ENCODE results near the gene MYO6.

The MYO6 gene

DNA sequence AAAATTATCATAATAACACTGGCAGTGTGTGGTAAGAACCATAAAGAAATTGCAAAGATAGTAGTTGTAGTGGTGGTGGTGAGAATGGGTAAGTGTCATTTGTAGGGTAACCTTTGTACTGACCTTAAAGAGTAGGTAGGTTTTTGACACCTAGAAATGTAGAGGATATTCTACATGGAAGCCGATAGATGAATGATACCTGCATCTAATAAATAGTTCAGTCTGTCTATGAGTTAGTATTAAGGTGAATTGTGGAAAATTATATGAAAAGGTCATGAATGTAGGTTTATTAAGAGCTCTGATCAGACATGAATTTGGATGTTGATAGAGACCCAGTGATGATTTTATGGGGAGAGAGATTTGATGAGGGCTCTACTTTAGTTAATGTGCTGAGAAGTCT is 78.1 kb downstream of the MYO6 start:
- no peak for DNase-seq (ENCODE audit: low read depth in 2 of 2)

DNA sequence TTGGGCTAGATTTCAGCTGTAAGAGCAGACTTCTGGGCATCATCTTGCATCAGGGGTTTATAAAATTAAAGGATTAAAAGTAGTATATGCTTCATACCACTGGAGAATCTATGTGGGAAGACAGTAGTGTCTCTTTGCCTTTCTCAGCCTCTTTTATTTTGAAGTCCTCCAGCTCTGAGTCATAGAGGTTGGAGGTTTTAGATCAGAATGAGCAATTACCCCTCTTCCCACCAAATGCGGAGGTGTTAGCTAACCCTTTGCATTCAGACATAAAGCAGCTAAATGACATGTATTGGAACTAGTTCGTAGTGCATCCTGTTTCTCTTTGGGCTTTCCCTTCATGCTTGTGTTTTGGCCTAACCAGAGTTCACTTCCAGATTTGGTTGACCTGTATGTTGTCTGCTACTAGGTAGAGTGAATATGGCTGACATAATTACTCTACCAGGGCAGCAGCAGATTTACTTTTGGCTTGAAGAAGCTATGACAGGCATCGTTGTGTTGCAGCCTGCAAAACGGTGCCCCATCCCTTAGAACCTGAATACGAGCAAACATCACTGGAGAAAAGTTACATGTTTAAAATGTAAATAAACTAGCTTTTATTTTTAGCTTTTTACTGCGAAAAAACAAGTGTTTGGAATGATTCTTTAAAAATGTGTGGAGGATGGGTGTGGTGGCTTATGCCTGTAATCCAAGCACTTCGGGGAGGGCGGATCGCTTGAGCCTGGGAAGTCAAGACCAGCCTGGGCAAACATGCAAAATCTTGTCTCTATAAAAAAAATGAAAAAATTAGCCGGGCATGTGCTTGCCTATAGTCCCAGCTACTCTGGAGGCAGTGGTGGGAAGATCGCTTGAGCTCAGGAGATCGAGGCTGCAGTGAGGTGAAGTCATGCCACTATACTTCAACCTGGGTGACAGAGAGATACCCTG is 82.2 kb downstream of the MYO6 start:
- DNase-seq (ENCODE audit: low read depth in 2 of 2), result no peak

DNA sequence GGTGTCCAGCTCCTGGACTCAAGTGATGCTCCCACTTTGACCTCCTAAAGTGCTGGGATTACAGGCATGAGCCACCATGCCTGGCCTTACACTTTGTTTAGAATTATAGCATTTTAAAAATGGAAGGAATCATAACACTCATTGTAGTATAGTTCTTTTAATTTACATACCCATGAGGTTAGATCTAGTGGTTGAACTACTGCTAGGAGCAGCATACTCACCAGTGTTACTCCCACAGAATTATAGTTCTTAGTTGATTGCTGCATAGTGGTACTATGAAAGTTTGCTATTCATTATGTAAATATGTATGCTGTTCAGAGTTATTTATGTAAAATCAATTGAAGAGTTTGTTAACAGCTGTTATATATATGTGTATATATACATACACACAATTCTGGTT is 85.4 kb downstream of the MYO6 start:
- no peak for DNase-seq (ENCODE audit: low read depth in 2 of 2)

DNA sequence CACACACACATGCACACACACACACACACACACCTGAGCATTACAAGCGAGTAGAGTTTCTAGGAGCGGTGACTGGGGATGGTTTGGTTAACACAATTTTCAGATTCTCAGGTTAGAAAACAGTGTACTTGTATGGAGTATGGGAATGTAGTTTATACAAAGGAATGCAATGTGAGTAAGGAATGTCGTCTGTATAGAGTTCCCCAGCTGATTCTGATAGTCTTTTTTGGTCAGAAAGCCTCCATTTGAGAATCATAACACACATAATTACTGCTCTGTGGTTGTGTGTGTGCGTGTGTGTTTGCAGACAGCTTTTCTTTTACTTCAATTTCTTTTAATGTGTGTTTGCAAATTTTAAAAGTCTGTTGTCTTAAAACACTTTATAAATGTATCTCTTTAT is 93.2 kb downstream of the MYO6 start:
- DNase-seq (ENCODE audit: low read depth in 2 of 2), result no peak

DNA sequence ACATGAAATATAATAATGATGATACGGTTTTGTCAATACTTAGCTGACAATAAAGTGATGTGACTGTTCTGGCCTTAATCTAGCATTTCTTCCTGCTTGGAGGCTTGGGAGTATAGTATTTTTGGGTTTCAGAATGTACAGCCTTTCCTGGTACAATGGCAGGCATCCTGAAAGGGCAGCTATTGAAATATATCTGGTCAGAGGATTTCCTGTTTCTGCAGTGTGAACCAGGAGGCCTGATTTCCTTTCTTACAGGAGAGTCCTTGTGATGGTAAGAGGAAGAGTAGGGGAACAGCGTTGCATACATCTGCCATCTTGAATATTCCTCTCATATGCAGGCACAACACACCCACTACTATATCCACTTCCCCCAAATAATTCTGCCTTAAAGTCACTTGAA is 93.7 kb downstream of the MYO6 start:
- DNase-seq (ENCODE audit: low read depth in 2 of 2), result no peak

DNA sequence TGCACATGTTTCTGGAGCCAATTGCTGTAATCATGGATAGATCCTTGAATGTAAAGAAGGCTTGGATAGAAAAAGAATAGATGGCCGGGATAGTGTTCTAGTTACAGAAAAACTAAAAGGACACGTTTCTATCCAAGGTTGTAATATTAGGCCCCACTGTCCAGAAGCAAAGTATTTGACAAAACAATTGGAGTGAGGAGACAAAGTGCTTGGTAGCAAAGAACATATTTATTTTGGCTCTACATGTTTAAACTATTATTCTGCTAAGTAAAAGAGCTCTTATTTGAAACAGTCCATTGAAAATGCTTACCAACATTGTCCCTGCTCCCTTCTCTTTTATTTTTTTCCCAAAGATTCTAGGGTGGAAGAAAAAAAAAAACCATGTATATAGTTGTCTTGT is 94.4 kb downstream of the MYO6 start:
- no peak for DNase-seq (ENCODE audit: low read depth in 2 of 2)

DNA sequence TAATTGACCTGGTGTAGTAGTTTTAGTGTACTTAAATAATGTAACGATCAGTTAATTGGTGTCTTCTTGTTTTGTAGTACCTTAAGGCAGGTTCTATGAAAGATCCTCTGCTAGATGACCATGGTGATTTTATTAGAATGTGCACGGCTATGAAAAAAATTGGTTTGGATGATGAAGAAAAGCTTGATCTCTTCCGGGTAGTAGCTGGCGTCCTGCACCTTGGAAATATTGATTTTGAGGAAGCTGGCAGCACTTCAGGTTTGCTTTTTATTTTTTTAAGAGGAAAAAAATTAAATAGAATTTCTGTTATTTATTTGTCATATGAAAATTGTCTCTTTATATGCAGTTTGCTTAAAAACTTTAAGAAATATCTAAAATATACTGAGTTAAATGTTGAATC is 99.2 kb downstream of the MYO6 start:
- no peak for DNase-seq (ENCODE audit: low read depth in 2 of 2)

DNA sequence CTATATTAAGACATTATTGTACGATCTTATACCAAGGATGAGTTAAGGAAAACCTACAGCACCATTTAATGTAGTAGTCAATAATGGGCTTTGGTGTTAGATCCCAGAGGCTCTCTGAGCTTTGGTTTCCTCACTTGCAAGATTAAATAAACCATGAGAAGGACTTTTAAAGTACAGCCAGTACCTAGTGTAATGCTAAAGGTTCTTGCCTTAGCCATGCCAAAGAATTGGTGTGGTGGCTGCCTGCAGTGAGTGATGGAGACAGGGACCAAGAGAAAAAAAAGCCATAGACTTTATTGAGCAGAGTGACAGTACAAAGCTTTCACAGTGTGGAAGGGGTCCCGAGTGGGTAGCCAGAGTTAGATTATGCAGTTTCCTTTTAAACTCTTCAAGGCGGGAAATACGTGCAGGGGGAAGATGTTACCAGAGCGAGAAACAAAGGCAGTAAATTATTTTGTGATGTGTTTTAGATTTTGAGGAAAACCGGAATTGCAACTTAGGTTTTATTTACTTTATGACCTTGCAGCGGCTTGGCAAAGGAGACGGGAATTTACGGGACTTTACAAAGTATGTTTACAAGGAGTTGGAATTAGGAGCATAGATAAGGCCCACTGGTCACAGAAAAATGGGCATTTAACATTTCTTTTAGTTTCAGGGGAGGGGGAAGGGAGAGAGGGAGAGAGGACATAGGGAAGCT is 100.4 kb downstream of the MYO6 start:
- no peak for DNase-seq (ENCODE audit: low read depth in 2 of 2)

DNA sequence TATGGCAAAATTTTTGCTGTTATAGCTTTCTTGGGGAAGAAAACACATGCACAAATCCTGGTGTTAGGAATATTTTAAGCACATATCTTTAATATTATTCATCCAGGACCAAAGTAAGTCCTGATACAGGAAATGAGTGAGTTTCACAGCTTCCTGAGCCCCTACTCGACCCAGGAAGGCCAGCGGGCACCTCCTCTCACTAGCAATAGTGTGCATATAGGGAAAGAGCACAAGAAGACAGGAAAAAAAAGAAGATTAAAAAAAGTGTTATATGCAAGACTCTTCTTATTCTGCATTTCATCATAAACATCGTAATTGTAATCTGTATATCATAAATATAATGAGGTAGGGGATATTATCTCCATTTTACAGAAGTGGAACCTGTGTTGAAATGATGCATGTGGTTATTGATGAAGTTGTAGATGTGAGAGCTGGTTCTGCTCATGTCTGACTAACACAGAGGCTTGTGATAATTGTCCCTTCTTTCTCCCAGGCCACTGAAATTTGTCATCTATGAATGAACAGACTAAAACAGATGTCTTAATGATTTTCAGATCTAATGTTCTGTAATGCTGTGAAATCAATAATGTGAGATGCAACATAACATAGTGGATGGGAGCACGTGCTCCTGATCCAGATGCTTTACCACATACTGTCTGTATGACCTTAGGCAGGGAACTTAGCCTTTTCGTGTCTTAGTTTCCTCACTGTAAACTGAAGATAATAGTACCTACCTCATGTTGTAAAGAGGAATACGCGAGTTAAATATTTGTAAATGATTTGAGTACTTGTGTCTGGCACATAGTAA is 101.2 kb downstream of the MYO6 start:
- DNase-seq (ENCODE audit: low read depth in 2 of 2), result no peak

DNA sequence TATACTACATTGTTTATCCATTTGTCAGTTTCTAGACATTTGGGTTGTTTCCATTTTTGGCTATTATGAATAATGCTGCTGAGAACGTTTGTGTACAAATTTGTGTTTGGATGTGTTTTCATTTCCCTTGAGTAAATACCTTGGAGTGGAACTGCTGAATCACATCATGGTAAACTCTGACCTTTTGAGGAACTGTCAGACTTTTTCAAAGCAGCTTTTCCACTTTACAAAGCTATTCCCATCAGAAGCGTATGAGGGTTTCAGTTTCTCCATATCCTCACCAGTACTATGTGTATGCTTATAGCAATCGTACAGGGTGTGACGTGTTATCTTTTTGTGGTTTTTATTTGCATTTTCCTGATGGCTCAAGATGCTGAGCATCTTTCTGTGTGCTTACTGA is 103.7 kb downstream of the MYO6 start:
- DNase-seq (ENCODE audit: low read depth in 2 of 2), result no peak

DNA sequence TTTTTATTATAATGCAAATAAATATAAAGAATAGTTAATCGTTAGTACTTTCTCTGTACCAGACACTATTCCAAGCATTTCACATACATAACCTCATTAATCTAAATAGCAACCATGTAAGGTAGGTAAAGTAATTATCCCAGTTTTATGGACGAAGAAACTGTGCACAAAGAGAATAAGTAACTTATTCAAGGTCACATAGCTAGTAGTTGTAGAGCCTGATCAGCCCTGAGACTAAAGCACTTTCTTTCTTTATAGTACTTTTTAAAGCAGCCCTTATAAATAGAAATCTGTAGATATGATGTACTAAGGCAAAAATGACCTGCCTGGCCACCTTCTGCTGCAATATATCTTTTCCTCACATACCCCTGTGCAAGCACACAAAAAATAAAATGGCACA is 104.8 kb downstream of the MYO6 start:
- DNase-seq (ENCODE audit: low read depth in 2 of 2), result no peak

DNA sequence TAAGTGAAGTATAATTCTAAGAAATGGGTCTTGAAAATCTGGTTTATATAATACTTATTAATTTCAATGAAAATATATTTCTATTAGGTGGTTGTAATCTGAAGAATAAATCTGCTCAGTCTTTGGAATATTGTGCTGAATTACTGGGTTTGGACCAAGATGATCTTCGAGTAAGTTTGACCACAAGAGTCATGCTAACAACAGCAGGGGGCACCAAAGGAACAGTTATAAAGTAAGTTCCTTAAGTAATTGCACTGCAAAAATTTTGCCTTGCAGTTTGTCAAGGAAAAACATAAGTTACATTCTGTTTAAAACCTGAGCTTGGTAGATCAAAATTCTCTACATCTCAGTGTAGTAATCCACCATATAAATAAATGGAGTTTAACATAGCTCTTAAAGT is 106.0 kb downstream of the MYO6 start:
- DNase-seq (ENCODE audit: low read depth in 2 of 2), result no peak

DNA sequence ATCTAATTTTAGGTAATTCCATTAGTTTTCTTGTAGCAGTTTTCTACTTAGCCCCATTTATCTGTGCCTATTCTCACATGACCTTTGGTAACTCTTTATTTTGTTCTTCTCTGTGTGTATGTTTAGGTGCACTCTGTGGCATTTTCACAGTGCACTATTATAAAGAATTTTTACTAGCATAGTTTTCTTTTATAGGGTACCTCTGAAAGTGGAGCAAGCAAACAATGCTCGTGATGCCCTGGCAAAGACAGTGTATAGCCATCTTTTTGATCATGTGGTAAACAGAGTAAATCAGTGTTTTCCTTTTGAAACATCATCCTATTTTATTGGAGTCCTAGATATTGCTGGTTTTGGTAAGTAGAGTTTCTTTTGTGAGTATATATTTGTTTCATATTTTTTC is 107.9 kb downstream of the MYO6 start:
- DNase-seq (ENCODE audit: low read depth in 2 of 2), result no peak

DNA sequence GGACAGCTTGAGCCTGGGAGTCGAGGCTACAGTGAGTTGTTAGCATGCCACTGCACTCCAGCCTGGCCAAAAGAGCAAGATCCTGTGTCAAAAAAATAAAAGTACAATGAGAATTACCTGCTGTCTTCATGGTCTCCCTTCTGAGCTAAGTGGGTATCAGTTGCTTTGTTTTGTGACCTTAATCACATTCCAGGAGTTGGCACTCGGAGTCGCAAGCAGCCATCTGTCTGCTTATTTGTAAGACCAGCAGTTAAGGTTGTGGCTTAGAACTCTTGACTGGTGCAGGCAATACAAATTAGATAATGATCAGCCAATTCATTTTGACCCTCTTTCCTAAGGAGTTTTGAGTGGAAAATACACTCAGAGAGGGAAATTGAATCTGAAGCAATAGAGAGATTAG is 114.0 kb downstream of the MYO6 start:
- DNase-seq (ENCODE audit: low read depth in 2 of 2), result no peak

DNA sequence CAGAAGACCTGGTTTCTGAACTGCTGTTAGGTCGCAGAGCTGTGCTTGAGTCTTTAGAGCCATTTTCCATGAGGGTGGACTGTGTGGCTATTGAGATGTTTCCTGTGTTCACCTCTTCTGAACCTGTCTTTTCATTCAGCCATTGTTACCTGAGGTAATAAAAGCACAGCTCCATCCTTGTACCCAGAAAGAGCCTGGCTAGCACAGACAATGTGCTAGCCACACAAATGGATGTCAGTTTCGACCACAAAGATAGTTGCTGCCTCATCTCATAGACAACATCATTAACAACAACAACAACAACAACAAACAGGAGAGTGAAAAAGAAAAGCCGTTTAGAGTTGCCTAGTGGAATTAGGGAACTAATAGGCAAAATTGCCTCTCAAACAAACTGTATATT is 114.7 kb downstream of the MYO6 start:
- no peak for DNase-seq (ENCODE audit: low read depth in 2 of 2)

DNA sequence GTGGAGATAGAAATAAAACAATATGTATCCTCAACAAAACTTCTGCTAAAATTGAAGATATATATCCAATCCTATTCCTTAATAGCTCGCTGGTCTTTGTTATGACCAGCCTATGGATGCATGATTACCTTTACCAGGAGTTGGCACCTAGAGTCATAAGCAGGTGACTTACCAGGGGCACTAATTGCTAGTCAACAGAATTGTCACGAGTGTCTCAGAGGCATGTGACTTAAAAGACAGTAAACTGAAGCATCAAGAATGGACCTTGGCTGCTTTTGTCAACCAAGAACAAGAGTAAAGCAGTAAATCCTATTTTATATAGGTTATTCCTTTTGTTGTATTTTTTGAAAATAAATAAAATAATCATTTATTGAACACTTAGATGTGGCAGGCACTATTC is 115.4 kb downstream of the MYO6 start:
- DNase-seq (ENCODE audit: low read depth in 2 of 2), result no peak

DNA sequence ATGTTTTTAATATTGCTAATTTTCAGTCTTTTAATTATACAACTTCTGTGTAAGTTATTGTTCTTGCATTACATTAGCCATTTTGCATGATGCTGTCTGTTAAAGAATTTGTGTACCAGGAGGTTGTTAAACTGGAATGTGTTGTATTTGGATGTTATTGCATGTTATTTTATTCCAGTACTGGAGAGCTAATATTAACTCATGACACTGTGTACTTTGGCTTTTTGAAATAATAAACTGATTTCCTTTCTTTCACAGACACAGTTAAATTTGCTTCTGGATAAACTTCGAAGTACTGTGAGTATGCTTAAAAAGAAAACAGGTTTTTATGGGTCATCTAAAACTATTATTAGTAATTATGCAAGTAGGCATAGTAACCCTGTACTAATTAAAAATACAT is 121.3 kb downstream of the MYO6 start:
- no peak for DNase-seq (ENCODE audit: low read depth in 2 of 2)

DNA sequence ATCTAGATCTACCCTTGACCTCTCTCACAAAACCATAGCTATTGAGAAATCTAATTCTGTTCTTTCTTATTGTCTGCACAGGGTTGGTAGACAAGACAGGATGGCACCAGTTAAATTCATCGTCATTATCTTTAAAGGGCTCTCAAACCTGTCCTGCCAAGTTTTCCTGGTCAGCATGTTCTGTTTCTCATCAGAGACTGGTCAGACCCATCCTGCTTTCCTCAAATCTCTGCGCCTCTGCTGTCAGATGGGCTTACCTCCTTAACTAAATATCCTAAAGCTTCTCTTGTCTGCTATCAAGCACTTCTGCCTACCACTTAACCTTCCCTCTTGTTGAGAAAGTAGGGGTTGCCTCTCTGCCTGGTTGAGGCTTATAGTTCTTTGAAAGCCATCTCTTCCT is 125.2 kb downstream of the MYO6 start:
- DNase-seq (ENCODE audit: low read depth in 2 of 2), result no peak

DNA sequence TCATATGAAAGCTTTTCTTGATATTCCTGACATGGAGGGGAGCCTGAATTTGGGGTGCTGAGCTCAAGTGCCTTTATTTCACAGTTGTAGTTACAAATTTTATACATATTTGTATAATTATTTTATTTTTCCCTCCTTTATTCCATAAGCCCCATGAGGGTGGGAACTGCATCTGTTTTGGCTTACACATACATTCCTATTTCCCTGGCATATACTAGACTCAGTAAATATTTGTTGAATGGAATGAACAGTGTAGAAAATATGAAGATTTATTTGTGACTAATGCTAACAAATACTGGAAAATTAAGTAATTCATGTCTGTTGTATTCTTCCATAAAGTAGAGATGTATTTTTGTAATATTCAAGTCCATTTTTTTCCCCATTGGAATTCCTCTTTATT is 127.1 kb downstream of the MYO6 start:
- no peak for DNase-seq (ENCODE audit: low read depth in 2 of 2)

DNA sequence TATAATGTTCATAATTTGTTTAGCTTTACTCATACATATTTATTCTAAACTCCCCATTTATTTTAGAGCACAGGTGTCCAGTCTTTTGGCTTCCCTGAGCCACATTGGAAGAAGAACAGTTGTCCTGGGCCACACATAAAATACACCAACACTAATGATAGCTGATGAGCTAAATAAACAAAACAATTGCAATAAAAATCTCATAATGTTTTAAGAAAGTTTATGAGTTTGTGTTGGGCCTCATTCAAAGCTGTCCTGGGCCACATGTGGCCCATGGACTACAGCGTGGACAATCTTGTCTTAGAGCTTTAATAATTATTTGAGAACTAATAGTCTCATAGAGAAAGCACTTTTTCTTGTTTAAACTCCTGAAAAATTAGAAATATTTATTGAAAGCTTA is 131.3 kb downstream of the MYO6 start:
- no peak for DNase-seq (ENCODE audit: low read depth in 2 of 2)

DNA sequence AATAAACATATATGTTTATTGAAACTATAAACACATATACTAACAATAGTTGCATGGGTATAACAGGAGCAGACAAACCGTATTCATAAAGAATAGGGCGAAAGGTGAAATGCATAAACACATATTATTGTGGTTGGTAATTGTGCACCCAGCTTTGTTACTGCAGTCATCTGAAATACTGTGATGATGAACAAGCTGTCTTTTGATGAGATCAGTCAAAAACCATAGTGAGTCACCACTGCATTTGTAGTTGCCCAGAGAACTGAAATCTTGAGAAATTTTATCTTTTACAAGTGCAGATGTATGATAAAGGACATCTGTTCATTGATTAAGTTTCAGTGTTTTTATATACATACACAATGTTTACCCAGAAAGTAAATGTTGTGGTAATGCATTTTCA is 133.7 kb downstream of the MYO6 start:
- no peak for DNase-seq (ENCODE audit: low read depth in 2 of 2)

DNA sequence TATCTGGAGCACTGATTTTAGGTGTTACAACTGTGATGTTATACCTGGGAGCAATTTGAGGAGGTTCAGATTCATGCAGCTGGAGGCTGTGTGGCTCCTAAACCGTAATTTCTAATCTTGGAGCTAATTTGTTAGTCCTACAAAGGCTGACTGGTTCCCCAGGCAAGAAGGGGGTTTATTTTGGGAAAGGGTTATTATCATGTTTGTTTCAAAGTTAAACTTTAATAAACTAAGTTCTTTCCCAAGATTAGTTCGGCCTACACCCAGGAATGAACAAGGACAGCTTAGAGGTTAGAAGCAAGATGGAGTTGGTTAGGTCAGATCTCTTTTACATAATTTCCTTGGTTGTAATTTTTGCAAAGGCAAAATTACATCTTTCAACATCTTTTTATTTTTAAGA is 135.8 kb downstream of the MYO6 start:
- DNase-seq (ENCODE audit: low read depth in 2 of 2), result no peak

DNA sequence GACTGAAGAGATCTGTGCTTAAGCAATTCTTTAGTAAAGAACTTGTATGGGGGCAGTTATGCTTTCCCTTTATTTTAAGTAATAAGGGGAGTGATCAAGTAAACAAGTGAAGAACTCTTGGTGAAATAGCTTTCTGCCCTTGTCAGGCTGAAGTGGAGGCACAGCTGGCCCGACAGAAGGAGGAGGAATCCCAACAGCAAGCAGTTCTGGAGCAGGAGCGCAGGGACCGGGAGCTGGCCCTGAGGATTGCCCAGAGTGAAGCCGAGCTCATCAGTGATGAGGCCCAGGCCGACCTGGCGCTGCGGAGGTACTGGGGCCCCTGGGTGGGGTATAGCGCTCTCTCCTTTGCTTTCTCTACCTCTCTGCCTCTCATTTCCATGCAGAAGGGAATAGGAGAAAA is 143.3 kb downstream of the MYO6 start:
- no peak for DNase-seq (ENCODE audit: low read depth in 2 of 2)
